OCI-LY1 (cell line): ENCODE results near the gene JPT1.

Experiments
- H2AFZ ChIP-seq: fragments of 200-600 bp; sonication (generic), shearing (Covaris generic); 2 replicates; pipeline ENCODE4 v1.6.0; 2014; ENCODE audit warnings: antibody characterized with exemption, mild to moderate bottlenecking, low read length
- H3F3A ChIP-seq: fragments of 200-600 bp; sonication (generic), shearing (Covaris generic); 2 replicates; pipeline ENCODE4 v1.6.0; 2014; ENCODE audit warnings: mild to moderate bottlenecking, antibody characterized with exemption, low read length, moderate library complexity; ENCODE audit not compliant: insufficient read depth
- H3K27ac ChIP-seq: fragments of 200-600 bp; sonication (generic); 2 replicates; pipeline ENCODE4 v1.5.1; 2014; ENCODE audit warnings: low read length, mixed run types, mild to moderate bottlenecking, low read depth; ENCODE audit not compliant: poor library complexity, severe bottlenecking
- H3K27me3 ChIP-seq: fragments of 200-600 bp; sonication (generic); 2 replicates; pipeline ENCODE4 v1.6.0; 2014; ENCODE audit warnings: antibody characterized with exemption, mild to moderate bottlenecking, low read length, moderate library complexity; ENCODE audit not compliant: insufficient read depth
- H3K36me3 ChIP-seq: fragments of 200-600 bp; sonication (generic); 2 replicates; pipeline ENCODE4 v1.6.1; 2014; ENCODE audit warnings: mild to moderate bottlenecking, antibody characterized with exemption, low read length, moderate library complexity, mixed read lengths; ENCODE audit not compliant: insufficient read depth
- H3K4me1 ChIP-seq: fragments of 200-600 bp; sonication (generic); 2 replicates; pipeline ENCODE4 v1.5.1; 2014; ENCODE audit warnings: mild to moderate bottlenecking, low read length, moderate library complexity; ENCODE audit not compliant: insufficient read depth, severe bottlenecking
- H3K4me2 ChIP-seq: fragments of 200-600 bp; sonication (generic), shearing (Covaris generic); 2 replicates; pipeline ENCODE4 v1.6.1; 2014; ENCODE audit warnings: low read length
- H3K4me3 ChIP-seq: fragments of 200-600 bp; sonication (generic); 2 replicates; pipeline ENCODE4 v1.5.1; 2014; ENCODE audit warnings: low read length, low read depth, mild to moderate bottlenecking, mixed read lengths; ENCODE audit not compliant: poor library complexity, severe bottlenecking
- H3K79me2 ChIP-seq: fragments of 200-600 bp; shearing (Covaris generic); 2 replicates; pipeline ENCODE4 v1.6.1; 2016; ENCODE audit warnings: mixed run types, low read length, mixed read lengths; ENCODE audit not compliant: insufficient read depth
- H3K9ac ChIP-seq: fragments of 200-600 bp; sonication (generic), shearing (Covaris generic); 2 replicates; pipeline ENCODE4 v1.6.1; 2014; ENCODE audit warnings: mild to moderate bottlenecking, low read length, mixed read lengths
- H3K9me2 ChIP-seq: fragments of 200-600 bp; sonication (generic), shearing (Covaris generic); 2 replicates; pipeline ENCODE4 v1.6.1; 2014; ENCODE audit warnings: low read depth, mild to moderate bottlenecking, low read length, mixed read lengths
- H3K9me3 ChIP-seq: fragments of 200-600 bp; shearing (Covaris generic); 2 replicates; pipeline ENCODE4 v1.6.1; 2014; ENCODE audit warnings: low read length, mixed read lengths
- H4K20me1 ChIP-seq: fragments of 200-600 bp; sonication (generic), shearing (Covaris generic); 2 replicates; pipeline ENCODE4 v1.6.0; 2016; ENCODE audit warnings: mild to moderate bottlenecking, low read length; ENCODE audit not compliant: insufficient read depth
- EZH2 ChIP-seq: fragments of 200-600 bp; sonication (generic), shearing (Covaris generic); IDR thresholded peaks from 2 replicates; pipeline ENCODE4 v1.8.0; 2017; ENCODE audit warnings: borderline replicate concordance, mixed run types, mild to moderate bottlenecking, antibody characterized with exemption, low read length, moderate library complexity, mixed read lengths
- TF ChIP-seq, protein P1 (sequence below): fragments of 200-600 bp; sonication (generic), shearing (Covaris generic); IDR thresholded peaks from 2 replicates; pipeline ENCODE4 v1.5.1; 2017; ENCODE audit warnings: mild to moderate bottlenecking, antibody characterized with exemption, low read length, moderate library complexity, mixed read lengths

The JPT1 gene

GRCh38 chr17:75155191-75155601 is 884 bp upstream of the JPT1 start:
- Histone ChIP-seq H3K36me3 (peaks cover 13% of the 10 kb centered on the region; the same call in 1 of the 2 replicates), H2AFZ (no peak overlapping the region), H3K9me2 (no peaks in the 10 kb centered on the region), H3K27me3 (no peaks in the 10 kb centered on the region), H3K4me3 (peak overlapping the region; percentile 34), H3K4me2 (peak overlapping the region; percentile 62; the same call in 1 of the 2 replicates), H3K27ac (peak overlapping the region; percentile 77), H3K79me2 (peaks cover 39% of the 10 kb centered on the region), H3K9ac (peak overlapping the region; percentile 45), H3F3A (no peaks in the 10 kb centered on the region), H3K4me1 (peaks cover 21% of the 10 kb centered on the region), H3K9me3 (no peaks in the 10 kb centered on the region), H4K20me1 (no peaks in the 10 kb centered on the region)
- no peak for TF ChIP-seq EZH2
- TF ChIP-seq, protein P1, sequence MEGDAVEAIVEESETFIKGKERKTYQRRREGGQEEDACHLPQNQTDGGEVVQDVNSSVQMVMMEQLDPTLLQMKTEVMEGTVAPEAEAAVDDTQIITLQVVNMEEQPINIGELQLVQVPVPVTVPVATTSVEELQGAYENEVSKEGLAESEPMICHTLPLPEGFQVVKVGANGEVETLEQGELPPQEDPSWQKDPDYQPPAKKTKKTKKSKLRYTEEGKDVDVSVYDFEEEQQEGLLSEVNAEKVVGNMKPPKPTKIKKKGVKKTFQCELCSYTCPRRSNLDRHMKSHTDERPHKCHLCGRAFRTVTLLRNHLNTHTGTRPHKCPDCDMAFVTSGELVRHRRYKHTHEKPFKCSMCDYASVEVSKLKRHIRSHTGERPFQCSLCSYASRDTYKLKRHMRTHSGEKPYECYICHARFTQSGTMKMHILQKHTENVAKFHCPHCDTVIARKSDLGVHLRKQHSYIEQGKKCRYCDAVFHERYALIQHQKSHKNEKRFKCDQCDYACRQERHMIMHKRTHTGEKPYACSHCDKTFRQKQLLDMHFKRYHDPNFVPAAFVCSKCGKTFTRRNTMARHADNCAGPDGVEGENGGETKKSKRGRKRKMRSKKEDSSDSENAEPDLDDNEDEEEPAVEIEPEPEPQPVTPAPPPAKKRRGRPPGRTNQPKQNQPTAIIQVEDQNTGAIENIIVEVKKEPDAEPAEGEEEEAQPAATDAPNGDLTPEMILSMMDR, result no peak

- peak overlapping the region; percentile 100 for H3K4me2 ChIP-seq
- H3F3A ChIP-seq, result no peaks in the 10 kb centered on the region
- peak overlapping the region; percentile 100 for H3K9ac ChIP-seq
- H3K36me3 ChIP-seq, result peaks cover 23% of the 10 kb centered on the region; the same call in 1 of the 2 replicates
- H2AFZ ChIP-seq, result no peak overlapping the region
- peaks cover 21% of the 10 kb centered on the region for H3K4me1 ChIP-seq
- H3K79me2 ChIP-seq, result peaks cover 52% of the 10 kb centered on the region
- H3K9me3 ChIP-seq, result no peaks in the 10 kb centered on the region
- TF ChIP-seq EZH2, result no peak
- peak overlapping the region; percentile 34 for H3K27ac ChIP-seq
- H3K4me3 ChIP-seq, result peak overlapping the region; percentile 100
- H3K9me2 ChIP-seq, result no peaks in the 10 kb centered on the region
- no peaks in the 10 kb centered on the region for H4K20me1 ChIP-seq
- H3K27me3 ChIP-seq, result no peaks in the 10 kb centered on the region
Observed at GRCh38 chr17:75153780-75154194, 525 bp downstream of the JPT1 start.

DNA sequence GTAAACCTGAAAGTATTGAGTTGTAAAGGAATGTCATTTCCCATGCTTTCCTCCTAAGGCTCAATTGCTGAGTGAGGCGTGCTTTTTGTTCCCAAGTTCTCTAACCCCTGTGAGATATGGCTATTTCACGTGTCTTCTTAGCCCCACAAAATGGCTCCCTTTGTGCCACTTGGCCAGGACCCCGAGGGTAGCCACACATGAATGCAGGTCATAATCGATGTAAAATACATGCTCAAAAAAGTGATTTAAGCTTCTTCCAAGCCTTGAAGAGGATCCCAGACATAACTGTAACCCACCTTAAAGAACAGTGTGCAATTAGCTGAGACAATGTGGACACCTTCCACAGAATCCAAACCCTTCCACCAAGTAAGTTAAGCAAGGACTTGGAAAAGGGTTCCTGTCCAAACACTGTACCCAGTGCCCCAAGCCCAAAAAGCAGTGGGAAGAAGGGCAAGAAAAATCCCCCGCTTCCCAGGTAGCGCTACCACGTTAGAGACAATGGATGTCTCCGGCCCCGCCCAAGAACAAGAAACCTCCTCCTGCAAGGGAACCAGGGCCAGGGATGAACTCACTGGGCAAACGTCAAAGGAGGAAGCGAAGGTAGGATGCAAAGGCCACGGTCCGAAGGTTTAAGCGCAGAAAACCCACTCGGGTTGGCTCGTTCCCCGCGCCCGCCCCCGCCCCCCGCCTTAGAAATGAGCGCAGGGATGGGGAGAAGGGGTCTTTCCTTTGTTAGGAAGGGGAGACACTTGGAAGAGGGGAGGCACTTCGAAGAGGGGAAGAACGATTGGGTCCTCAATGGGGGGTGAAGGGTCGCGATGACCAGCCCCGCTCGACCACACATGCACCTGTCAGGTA is 1.2 kb downstream of the JPT1 start:
- peak overlapping the region; percentile 100 for H3K4me2 ChIP-seq
- no peaks in the 10 kb centered on the region for H3K9me2 ChIP-seq
- TF ChIP-seq, protein P1, result no peak
- no peak for TF ChIP-seq EZH2
- H3K4me1 ChIP-seq, result peaks cover 21% of the 10 kb centered on the region
- H3K79me2 ChIP-seq, result peaks cover 56% of the 10 kb centered on the region
- peaks cover 29% of the 10 kb centered on the region for H3K36me3 ChIP-seq
- no peaks in the 10 kb centered on the region for H3K27me3 ChIP-seq
- peak overlapping the region; percentile 100 for H3K4me3 ChIP-seq
- H4K20me1 ChIP-seq, result no peaks in the 10 kb centered on the region
- H3F3A ChIP-seq, result no peaks in the 10 kb centered on the region
- peak overlapping the region; percentile 42 for H3K27ac ChIP-seq
- no peaks in the 10 kb centered on the region for H3K9me3 ChIP-seq
- peak overlapping the region; percentile 100 for H3K9ac ChIP-seq
- H2AFZ ChIP-seq, result no peak overlapping the region
